GM12878 (cell line): ENCODE measurements around the gene RAB3C.

Source experiments
- CTCF ChIP-seq, 3 experiments: IDR thresholded peaks in 2 of 3; conservative IDR thresholded peaks in 1 of 3; 2 replicates each; pipeline ENCODE4 v1.5.1; 2011; ENCODE audit warnings: low read depth in 3 of 3, low read length in 3 of 3, mild to moderate bottlenecking in 3 of 3, control low read depth in 2 of 3, moderate library complexity in 2 of 3, inconsistent platforms in 1 of 3, mixed read lengths in 1 of 3; ENCODE audit not compliant: control insufficient read depth in 2 of 3, insufficient read depth in 1 of 3; ENCODE audit errors: extremely low read depth in 1 of 3
- EZH2 ChIP-seq: IDR thresholded peaks from 2 replicates; pipeline ENCODE4 v1.6.1; 2012; ENCODE audit warnings: low read depth, mild to moderate bottlenecking, control low read depth, inconsistent platforms, low read length, borderline replicate concordance; ENCODE audit not compliant: control insufficient read depth
- LARP7 ChIP-seq: fragments of 450-650 bp; IDR thresholded peaks from 2 replicates; pipeline ENCODE4 v1.6.1; 2017; ENCODE audit warnings: mild to moderate bottlenecking
- RAD21 ChIP-seq: IDR thresholded peaks from 2 replicates; pipeline ENCODE4 v1.6.1; 2011; ENCODE audit warnings: mild to moderate bottlenecking, low read depth, low read length, moderate library complexity; ENCODE audit not compliant: insufficient read depth
- SP1 ChIP-seq: IDR thresholded peaks from one replicate; pipeline ENCODE4 v1.6.1; 2011; ENCODE audit warnings: low read depth, low read length
- SRF ChIP-seq, 2 experiments: IDR thresholded peaks; 2 replicates each; pipeline ENCODE4 v1.6.1; 2011; ENCODE audit warnings: low read depth in 2 of 2, low read length in 2 of 2, mild to moderate bottlenecking in 1 of 2, moderate library complexity in 1 of 2
- STAT1 ChIP-seq: fragments of 450-650 bp; conservative IDR thresholded peaks from 2 replicates; pipeline ENCODE4 v1.6.1; 2014; ENCODE audit warnings: antibody characterized with exemption, mild to moderate bottlenecking
- TAF1 ChIP-seq: IDR thresholded peaks from 2 replicates; pipeline ENCODE4 v1.6.1; 2011; ENCODE audit warnings: mild to moderate bottlenecking, low read depth, low read length, borderline replicate concordance
- YY1 ChIP-seq: IDR thresholded peaks from 2 replicates; pipeline ENCODE4 v1.6.1; 2011; ENCODE audit warnings: low read depth, mild to moderate bottlenecking, low read length
- ZNF207 ChIP-seq: fragments of 450-650 bp; IDR thresholded peaks from 2 replicates; pipeline ENCODE4 v1.6.1; 2014; ENCODE audit warnings: antibody characterized with exemption, mild to moderate bottlenecking, borderline replicate concordance
- TF ChIP-seq, protein P1 (sequence below): fragments of 450-650 bp; IDR thresholded peaks from 2 replicates; pipeline ENCODE4 v1.6.1; 2018; ENCODE audit warnings: mild to moderate bottlenecking, low read depth, moderate library complexity; ENCODE audit not compliant: partially characterized antibody
- TF ChIP-seq, protein P2 (sequence below): fragments of 450-650 bp; IDR thresholded peaks from 2 replicates; pipeline ENCODE4 v1.6.1; 2014; ENCODE audit warnings: mild to moderate bottlenecking
- TF ChIP-seq, protein P3 (sequence below): fragments of 450-650 bp; IDR thresholded peaks from 2 replicates; pipeline ENCODE4 v1.6.1; 2016; ENCODE audit warnings: mild to moderate bottlenecking, moderate library complexity, borderline replicate concordance

GRCh38 chr5:58622936-58623871, 40.3 kb downstream of the RAB3C start:
- TF ChIP-seq, protein P1, sequence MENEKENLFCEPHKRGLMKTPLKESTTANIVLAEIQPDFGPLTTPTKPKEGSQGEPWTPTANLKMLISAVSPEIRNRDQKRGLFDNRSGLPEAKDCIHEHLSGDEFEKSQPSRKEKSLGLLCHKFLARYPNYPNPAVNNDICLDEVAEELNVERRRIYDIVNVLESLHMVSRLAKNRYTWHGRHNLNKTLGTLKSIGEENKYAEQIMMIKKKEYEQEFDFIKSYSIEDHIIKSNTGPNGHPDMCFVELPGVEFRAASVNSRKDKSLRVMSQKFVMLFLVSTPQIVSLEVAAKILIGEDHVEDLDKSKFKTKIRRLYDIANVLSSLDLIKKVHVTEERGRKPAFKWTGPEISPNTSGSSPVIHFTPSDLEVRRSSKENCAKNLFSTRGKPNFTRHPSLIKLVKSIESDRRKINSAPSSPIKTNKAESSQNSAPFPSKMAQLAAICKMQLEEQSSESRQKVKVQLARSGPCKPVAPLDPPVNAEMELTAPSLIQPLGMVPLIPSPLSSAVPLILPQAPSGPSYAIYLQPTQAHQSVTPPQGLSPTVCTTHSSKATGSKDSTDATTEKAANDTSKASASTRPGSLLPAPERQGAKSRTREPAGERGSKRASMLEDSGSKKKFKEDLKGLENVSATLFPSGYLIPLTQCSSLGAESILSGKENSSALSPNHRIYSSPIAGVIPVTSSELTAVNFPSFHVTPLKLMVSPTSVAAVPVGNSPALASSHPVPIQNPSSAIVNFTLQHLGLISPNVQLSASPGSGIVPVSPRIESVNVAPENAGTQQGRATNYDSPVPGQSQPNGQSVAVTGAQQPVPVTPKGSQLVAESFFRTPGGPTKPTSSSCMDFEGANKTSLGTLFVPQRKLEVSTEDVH = no peak
- TF ChIP-seq LARP7 (no peak), CTCF (IDR thresholded peaks at IDR 0.05 in 2 of 3, conservative IDR thresholded peaks at IDR 0.05 in 1 of 3; ENCODE audit: control insufficient read depth in 2 of 3, extremely low read depth in 1 of 3, insufficient read depth in 1 of 3, low read depth in 3 of 3, low read length in 3 of 3) (no peak), TAF1 (no peak), YY1 (no peak), EZH2 (no peak), SRF (IDR thresholded peaks at IDR 0.05; ENCODE audit: low read depth in 2 of 2, low read length in 2 of 2) (no peak), ZNF207 (no peak), SP1 (no peak), STAT1 (no peak), RAD21 (no peak)
- TF ChIP-seq, protein P2, sequence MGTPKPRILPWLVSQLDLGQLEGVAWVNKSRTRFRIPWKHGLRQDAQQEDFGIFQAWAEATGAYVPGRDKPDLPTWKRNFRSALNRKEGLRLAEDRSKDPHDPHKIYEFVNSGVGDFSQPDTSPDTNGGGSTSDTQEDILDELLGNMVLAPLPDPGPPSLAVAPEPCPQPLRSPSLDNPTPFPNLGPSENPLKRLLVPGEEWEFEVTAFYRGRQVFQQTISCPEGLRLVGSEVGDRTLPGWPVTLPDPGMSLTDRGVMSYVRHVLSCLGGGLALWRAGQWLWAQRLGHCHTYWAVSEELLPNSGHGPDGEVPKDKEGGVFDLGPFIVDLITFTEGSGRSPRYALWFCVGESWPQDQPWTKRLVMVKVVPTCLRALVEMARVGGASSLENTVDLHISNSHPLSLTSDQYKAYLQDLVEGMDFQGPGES = no peak
- TF ChIP-seq, protein P3, sequence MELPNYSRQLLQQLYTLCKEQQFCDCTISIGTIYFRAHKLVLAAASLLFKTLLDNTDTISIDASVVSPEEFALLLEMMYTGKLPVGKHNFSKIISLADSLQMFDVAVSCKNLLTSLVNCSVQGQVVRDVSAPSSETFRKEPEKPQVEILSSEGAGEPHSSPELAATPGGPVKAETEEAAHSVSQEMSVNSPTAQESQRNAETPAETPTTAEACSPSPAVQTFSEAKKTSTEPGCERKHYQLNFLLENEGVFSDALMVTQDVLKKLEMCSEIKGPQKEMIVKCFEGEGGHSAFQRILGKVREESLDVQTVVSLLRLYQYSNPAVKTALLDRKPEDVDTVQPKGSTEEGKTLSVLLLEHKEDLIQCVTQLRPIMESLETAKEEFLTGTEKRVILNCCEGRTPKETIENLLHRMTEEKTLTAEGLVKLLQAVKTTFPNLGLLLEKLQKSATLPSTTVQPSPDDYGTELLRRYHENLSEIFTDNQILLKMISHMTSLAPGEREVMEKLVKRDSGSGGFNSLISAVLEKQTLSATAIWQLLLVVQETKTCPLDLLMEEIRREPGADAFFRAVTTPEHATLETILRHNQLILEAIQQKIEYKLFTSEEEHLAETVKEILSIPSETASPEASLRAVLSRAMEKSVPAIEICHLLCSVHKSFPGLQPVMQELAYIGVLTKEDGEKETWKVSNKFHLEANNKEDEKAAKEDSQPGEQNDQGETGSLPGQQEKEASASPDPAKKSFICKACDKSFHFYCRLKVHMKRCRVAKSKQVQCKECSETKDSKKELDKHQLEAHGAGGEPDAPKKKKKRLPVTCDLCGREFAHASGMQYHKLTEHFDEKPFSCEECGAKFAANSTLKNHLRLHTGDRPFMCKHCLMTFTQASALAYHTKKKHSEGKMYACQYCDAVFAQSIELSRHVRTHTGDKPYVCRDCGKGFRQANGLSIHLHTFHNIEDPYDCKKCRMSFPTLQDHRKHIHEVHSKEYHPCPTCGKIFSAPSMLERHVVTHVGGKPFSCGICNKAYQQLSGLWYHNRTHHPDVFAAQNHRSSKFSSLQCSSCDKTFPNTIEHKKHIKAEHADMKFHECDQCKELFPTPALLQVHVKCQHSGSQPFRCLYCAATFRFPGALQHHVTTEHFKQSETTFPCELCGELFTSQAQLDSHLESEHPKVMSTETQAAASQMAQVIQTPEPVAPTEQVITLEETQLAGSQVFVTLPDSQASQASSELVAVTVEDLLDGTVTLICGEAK = no peak
